Hepatocyte (in vitro differentiated cells): ENCODE results near the gene C2orf68. TPM values are rescaled to one million over a fixed set of nuclear protein-coding genes. Genes with fewer than 3 reads are reported as not detected.
A peak's percentile ranks its signal among the peaks of the same experiment; 100 is the strongest.

Experiments
- DNase-seq: peaks from one replicate; pipeline ENCODE4 v3.0.0-alpha.2; 2016; ENCODE audit warnings: low spot score
- H2AFZ ChIP-seq: fragments of 200-600 bp; sonication (generic); 2 replicates; pipeline ENCODE4 v1.6.0; 2016; ENCODE audit warnings: antibody characterized with exemption, mild to moderate bottlenecking
- H3K27ac ChIP-seq: fragments of 200-600 bp; sonication (generic); 2 replicates; pipeline ENCODE4 v1.5.1; 2016; ENCODE audit warnings: mild to moderate bottlenecking
- H3K27me3 ChIP-seq: fragments of 200-600 bp; sonication (generic); 2 replicates; pipeline ENCODE4 v1.6.1; 2016
- H3K36me3 ChIP-seq: fragments of 200-600 bp; sonication (generic); replicated peaks from 2 replicates; pipeline ENCODE4 v1.5.1; 2016; ENCODE audit warnings: low read depth; ENCODE audit not compliant: insufficient read depth
- H3K4me1 ChIP-seq: fragments of 200-600 bp; sonication (generic); 2 replicates; pipeline ENCODE4 v1.5.1; 2016; ENCODE audit warnings: mild to moderate bottlenecking, moderate library complexity; ENCODE audit not compliant: insufficient read depth
- H3K4me2 ChIP-seq: fragments of 200-600 bp; sonication (generic); 2 replicates; pipeline ENCODE4 v1.6.0; 2016
- H3K4me3 ChIP-seq: fragments of 200-600 bp; sonication (generic); 2 replicates; pipeline ENCODE4 v1.5.1; 2016; ENCODE audit warnings: mild to moderate bottlenecking
- H3K79me2 ChIP-seq: fragments of 200-600 bp; sonication (generic); 2 replicates; pipeline ENCODE4 v1.6.0; 2017; ENCODE audit warnings: mild to moderate bottlenecking
- H3K9me2 ChIP-seq: fragments of 200-600 bp; sonication (generic); replicated peaks from 2 replicates; pipeline ENCODE4 v1.6.0; 2017; ENCODE audit warnings: mild to moderate bottlenecking; ENCODE audit not compliant: insufficient read depth
- H3K9me3 ChIP-seq: fragments of 200-600 bp; sonication (generic); 2 replicates; pipeline ENCODE4 v1.5.1; 2016; ENCODE audit warnings: low read depth, mild to moderate bottlenecking
- H4K20me1 ChIP-seq: fragments of 200-600 bp; sonication (generic); 2 replicates; pipeline ENCODE4 v1.6.0; 2016; ENCODE audit warnings: mild to moderate bottlenecking; ENCODE audit not compliant: insufficient read depth, poor library complexity, severe bottlenecking
- CTCF ChIP-seq: fragments of 200-600 bp; sonication (generic); IDR thresholded peaks from 2 replicates; pipeline ENCODE4 v1.5.1; 2016; ENCODE audit warnings: antibody characterized with exemption, mild to moderate bottlenecking; ENCODE audit not compliant: poor library complexity
- EZH2 ChIP-seq: fragments of 200-600 bp; sonication (generic); IDR thresholded peaks from 2 replicates; pipeline ENCODE4 v1.6.1; 2016; ENCODE audit warnings: antibody characterized with exemption, mild to moderate bottlenecking, borderline replicate concordance
- EZH2phosphoT487 ChIP-seq: fragments of 200-600 bp; sonication (generic); IDR thresholded peaks from one replicate; pipeline ENCODE4 v1.6.1; 2018; ENCODE audit warnings: antibody characterized with exemption, mild to moderate bottlenecking, low read depth, moderate library complexity; ENCODE audit not compliant: unreplicated experiment, severe bottlenecking
- WGBS: methylation state at CpG from one replicate; pipeline ENCODE4 v1.1.6; 2016; ENCODE audit warnings: low lambda C conversion rate; ENCODE audit errors: missing lambda C conversion rate; 5-methylcytosine and 5-hydroxymethylcytosine counted together
- polyA plus RNA-seq: library from polyadenylated mRNA; unstranded; fragments of >200 nt; fragmentation: Nextera tagmentation; extraction: Ambion mirVana; gene quantifications from 2 replicates; pipeline ENCODE4 v1.2.1, GENCODE V29; 2016
- total RNA-seq: library from RNA; depleted of rRNA; stranded (reverse); fragments of >200 nt; gene quantifications from 2 replicates; pipeline ENCODE4 v1.2.3, GENCODE V29; 2014

C2orf68 gene
- total and polyA plus RNA-seq, 2 experiments from 2014 or later, result 21.6 to 28.3 TPM

- Histone ChIP-seq H3K79me2 (no peaks in the 10 kb centered on the region), H3K9me2 (no peaks in the 10 kb centered on the region), H3K36me3 (no peaks in the 10 kb centered on the region), H3K27ac (no peak overlapping the region), H3K4me1 (peaks cover 23% of the 10 kb centered on the region), H3K27me3 (no peaks in the 10 kb centered on the region), H3K4me2 (no peak overlapping the region), H4K20me1 (no peaks in the 10 kb centered on the region), H3K4me3 (no peak overlapping the region), H2AFZ (no peak overlapping the region), H3K9me3 (no peaks in the 10 kb centered on the region)
- WGBS, result 88% methylated on average over 4 of the region's 4 CpGs
- no peak for DNase-seq
- TF ChIP-seq CTCF, result no peak
- TF ChIP-seq EZH2phosphoT487, result no peak
- TF ChIP-seq EZH2, result no peak
Measured at GRCh38 chr2:85588645-85589044, 23.2 kb downstream of the C2orf68 start.

GRCh38 chr2:85588236-85588635, 23.6 kb downstream of the C2orf68 start:
- Histone ChIP-seq H3K4me3 (no peak overlapping the region), H3K4me1 (peaks cover 25% of the 10 kb centered on the region), H2AFZ (no peak overlapping the region), H3K27me3 (no peaks in the 10 kb centered on the region), H3K4me2 (no peak overlapping the region), H3K79me2 (no peaks in the 10 kb centered on the region), H3K9me2 (no peaks in the 10 kb centered on the region), H3K9me3 (no peaks in the 10 kb centered on the region), H3K27ac (no peak overlapping the region), H3K36me3 (no peaks in the 10 kb centered on the region), H4K20me1 (no peaks in the 10 kb centered on the region)
- TF ChIP-seq EZH2phosphoT487 (no peak), EZH2 (no peak), CTCF (no peak)
- 64% methylated on average over 4 of the region's 4 CpGs for WGBS
- DNase-seq, result no peak

DNA sequence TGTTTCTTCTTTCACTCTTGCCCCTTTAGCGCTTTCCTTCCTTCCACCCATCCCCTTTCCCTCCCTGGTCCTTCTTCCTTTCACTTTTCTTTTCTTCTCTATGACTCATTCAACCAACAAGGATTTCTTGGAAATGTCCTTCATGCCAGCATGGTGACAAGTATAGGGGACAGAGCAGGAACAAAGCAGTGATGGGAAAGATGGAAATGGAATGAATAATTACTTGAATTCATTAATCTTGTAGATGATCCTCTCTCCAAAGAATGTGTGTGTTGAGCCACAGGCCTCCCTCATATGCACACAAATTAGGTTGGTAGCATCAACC, 26.1 kb downstream of the C2orf68 start:
- Histone ChIP-seq H3K9me2 (no peaks in the 10 kb centered on the region), H3K27me3 (no peaks in the 10 kb centered on the region), H3K36me3 (no peaks in the 10 kb centered on the region), H3K4me1 (peaks cover 25% of the 10 kb centered on the region), H3K4me3 (no peak overlapping the region), H3K4me2 (no peak overlapping the region), H2AFZ (no peak overlapping the region), H3K9me3 (no peaks in the 10 kb centered on the region), H3K79me2 (no peaks in the 10 kb centered on the region), H4K20me1 (no peaks in the 10 kb centered on the region), H3K27ac (peak overlapping the region; percentile 57)
- no peak for DNase-seq
- WGBS, result 100% methylated on average over 1 of the region's 1 CpG
- TF ChIP-seq EZH2phosphoT487, result no peak
- no peak for TF ChIP-seq CTCF
- TF ChIP-seq EZH2, result no peak
